ENCODE measurements around the gene ADAMTS3. TPM values are rescaled to one million over a fixed set of nuclear protein-coding genes. Genes with fewer than 3 reads are reported as not detected.

Gene ADAMTS3
- total RNA-seq, 1 experiment from 2014 or later: 0.07 TPM

DNA sequence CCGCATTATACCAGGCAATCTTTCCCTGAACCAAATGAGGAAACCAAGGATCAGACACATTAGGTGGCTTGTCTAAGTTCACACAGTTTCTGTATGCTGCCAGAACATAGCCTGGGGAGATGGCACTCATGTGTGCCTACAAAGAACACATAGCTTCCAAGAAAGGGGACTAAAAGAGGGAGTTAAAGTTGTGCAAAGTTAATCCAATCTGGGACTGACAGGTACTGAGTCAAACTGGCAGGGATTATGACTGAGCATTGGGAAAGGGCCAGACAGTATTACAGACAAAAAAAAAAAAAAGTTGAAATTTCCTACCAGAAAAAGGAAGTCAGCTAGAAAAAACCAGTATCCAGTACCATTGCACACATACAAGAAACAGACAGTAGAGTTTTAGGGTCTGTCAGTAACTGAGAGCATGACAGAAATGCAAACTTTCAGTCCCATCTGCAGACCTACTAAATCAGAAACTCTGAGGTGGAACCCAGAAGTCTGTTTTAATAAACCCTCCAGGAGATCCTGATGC lies 37.2 kb downstream of the ADAMTS3 start:
- H3K27me3 Mint-ChIP-seq (ENCODE audit: unreplicated experiment): no peaks in the 10 kb centered on the region
- H3K4me3 Mint-ChIP-seq (ENCODE audit: low read depth, unreplicated experiment): no peak overlapping the region
- no peaks in the 10 kb centered on the region for H3K9me3 Mint-ChIP-seq (ENCODE audit: low read depth, unreplicated experiment)
- no peak for DNase-seq
- no peaks in the 10 kb centered on the region for H3K4me1 Mint-ChIP-seq (ENCODE audit: low read depth, unreplicated experiment)
- intact Hi-C loops (cut with micrococcal nuclease; ENCODE audit: unreplicated experiment): no loop called here
- BruUV-seq (replicated peaks): no TSS peak
- H3K36me3 Mint-ChIP-seq (ENCODE audit: insufficient read depth, unreplicated experiment): no peaks in the 10 kb centered on the region
- TF ChIP-seq, protein P1, sequence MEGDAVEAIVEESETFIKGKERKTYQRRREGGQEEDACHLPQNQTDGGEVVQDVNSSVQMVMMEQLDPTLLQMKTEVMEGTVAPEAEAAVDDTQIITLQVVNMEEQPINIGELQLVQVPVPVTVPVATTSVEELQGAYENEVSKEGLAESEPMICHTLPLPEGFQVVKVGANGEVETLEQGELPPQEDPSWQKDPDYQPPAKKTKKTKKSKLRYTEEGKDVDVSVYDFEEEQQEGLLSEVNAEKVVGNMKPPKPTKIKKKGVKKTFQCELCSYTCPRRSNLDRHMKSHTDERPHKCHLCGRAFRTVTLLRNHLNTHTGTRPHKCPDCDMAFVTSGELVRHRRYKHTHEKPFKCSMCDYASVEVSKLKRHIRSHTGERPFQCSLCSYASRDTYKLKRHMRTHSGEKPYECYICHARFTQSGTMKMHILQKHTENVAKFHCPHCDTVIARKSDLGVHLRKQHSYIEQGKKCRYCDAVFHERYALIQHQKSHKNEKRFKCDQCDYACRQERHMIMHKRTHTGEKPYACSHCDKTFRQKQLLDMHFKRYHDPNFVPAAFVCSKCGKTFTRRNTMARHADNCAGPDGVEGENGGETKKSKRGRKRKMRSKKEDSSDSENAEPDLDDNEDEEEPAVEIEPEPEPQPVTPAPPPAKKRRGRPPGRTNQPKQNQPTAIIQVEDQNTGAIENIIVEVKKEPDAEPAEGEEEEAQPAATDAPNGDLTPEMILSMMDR (IDR thresholded peaks at IDR 0.05; ENCODE audit: unreplicated experiment): no peak
- H3K27ac Mint-ChIP-seq (ENCODE audit: unreplicated experiment): no peak overlapping the region
- CTCF ChIA-PET: no interaction called here

DNA sequence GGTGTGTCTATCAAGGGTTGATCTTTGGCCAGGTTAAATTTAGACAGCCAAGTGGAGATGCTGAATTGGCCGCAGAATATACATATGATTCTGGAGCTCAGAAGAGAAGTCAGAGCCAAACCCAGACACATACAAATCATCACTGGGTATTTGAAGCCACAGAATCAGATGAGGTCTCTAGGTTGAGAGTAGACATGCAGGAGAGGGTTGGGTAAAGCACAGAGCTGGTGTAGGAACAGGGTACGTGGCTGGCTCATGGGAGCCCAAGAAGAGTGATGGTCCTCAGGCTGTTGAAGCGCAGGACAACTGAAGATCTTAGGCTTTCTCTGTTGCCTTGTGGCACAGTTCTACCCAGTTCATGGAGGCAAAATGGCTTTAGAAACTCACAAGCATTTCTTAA lies 37.7 kb downstream of the ADAMTS3 start:
- CTCF ChIA-PET: no interaction called here
- Mint-ChIP-seq H3K4me1 (ENCODE audit: low read depth, unreplicated experiment) (no peaks in the 10 kb centered on the region), H3K27me3 (ENCODE audit: unreplicated experiment) (no peaks in the 10 kb centered on the region), H3K9me3 (ENCODE audit: low read depth, unreplicated experiment) (no peaks in the 10 kb centered on the region), H3K4me3 (ENCODE audit: low read depth, unreplicated experiment) (no peak overlapping the region), H3K27ac (ENCODE audit: unreplicated experiment) (no peak overlapping the region), H3K36me3 (ENCODE audit: insufficient read depth, unreplicated experiment) (no peaks in the 10 kb centered on the region)
- intact Hi-C loops (cut with micrococcal nuclease; ENCODE audit: unreplicated experiment): no loop called here
- TF ChIP-seq, protein P1 (IDR thresholded peaks at IDR 0.05; ENCODE audit: unreplicated experiment): no peak
- DNase-seq: no peak
- BruUV-seq (replicated peaks): no TSS peak

DNA sequence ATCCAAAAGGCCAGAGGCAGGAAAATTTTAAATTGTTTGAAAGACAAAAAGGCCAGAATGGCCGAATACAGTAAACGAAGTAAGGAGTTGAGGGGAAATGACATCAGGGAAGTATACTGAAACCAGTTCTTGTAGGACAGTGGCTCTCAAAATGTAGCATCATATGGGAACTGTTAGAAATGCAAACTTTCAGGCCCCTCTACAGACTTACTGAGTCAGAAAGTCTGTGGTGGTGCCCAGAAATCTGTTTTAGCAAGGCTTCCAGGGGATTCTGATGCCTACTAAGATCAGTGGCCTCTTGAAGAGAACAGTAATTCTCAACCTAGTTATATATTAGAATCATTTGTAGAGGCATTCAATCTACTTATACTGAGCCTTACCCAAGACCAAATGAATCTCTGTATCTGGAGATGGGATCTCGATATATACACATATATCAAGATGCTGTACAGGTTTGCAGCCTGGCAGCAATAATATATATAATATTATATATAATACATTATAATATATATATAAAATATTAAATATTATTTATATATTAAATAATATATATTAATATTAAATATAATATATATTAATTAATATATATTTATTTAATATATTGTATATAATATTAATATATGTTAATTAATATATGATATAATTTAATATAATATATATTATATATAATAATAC lies 39.7 kb downstream of the ADAMTS3 start:
- Mint-ChIP-seq H3K27me3 (ENCODE audit: unreplicated experiment) (no peaks in the 10 kb centered on the region), H3K4me3 (ENCODE audit: low read depth, unreplicated experiment) (no peak overlapping the region), H3K9me3 (ENCODE audit: low read depth, unreplicated experiment) (no peaks in the 10 kb centered on the region), H3K36me3 (ENCODE audit: insufficient read depth, unreplicated experiment) (no peaks in the 10 kb centered on the region), H3K27ac (ENCODE audit: unreplicated experiment) (no peak overlapping the region), H3K4me1 (ENCODE audit: low read depth, unreplicated experiment) (no peaks in the 10 kb centered on the region)
- TF ChIP-seq, protein P1 (IDR thresholded peaks at IDR 0.05; ENCODE audit: unreplicated experiment): no peak
- DNase-seq: no peak
- CTCF ChIA-PET: no interaction called here
- intact Hi-C loops (cut with micrococcal nuclease; ENCODE audit: unreplicated experiment): no loop called here
- BruUV-seq (replicated peaks): no TSS peak

DNA sequence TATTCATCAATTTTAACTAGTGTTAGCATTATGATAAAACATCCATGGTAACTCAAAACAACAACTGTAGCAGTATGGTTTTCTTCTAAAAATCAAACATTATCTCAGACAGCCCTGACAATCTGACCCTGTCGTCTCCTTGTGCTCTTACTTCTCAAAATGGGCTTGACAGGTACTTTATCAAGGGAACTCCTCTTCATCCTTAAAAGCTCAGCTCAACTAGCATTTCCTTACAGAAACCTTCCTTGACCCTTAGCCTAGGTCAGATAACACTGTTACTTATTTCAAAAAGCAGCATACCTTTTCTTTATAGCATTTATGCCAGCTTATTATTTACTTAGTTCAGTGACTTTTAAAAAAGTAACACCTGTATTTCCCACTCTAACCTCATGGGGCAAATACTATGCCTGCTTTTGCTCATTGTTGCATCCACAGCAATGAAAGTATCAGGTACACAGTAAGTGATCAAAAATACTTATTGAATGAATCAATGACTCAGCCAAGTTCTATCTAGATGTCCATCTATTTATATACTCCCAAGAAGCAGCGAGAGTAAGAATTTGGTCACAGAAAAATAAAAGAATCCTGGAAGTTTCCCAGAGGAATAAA lies 41.9 kb downstream of the ADAMTS3 start:
- Mint-ChIP-seq H3K4me3 (ENCODE audit: low read depth, unreplicated experiment) (no peak overlapping the region), H3K4me1 (ENCODE audit: low read depth, unreplicated experiment) (no peaks in the 10 kb centered on the region), H3K27me3 (ENCODE audit: unreplicated experiment) (no peaks in the 10 kb centered on the region), H3K9me3 (ENCODE audit: low read depth, unreplicated experiment) (no peaks in the 10 kb centered on the region), H3K36me3 (ENCODE audit: insufficient read depth, unreplicated experiment) (no peaks in the 10 kb centered on the region), H3K27ac (ENCODE audit: unreplicated experiment) (no peak overlapping the region)
- CTCF ChIA-PET: no interaction called here
- BruUV-seq (replicated peaks): no TSS peak
- DNase-seq: no peak
- TF ChIP-seq, protein P1 (IDR thresholded peaks at IDR 0.05; ENCODE audit: unreplicated experiment): no peak
- intact Hi-C loops (cut with micrococcal nuclease; ENCODE audit: unreplicated experiment): no loop called here

All from Calu3 (cell line).